ENCODE results near the gene ZFP36L1. TPM values are rescaled to one million over a fixed set of nuclear protein-coding genes. Genes with fewer than 3 reads are reported as not detected.
"Not testable (repeated sequence)": the region's sequence is repeated elsewhere in the genome, so short reads cannot be mapped to it uniquely, and the experiment has no call there.

The ZFP36L1 gene
- total RNA-seq, 2 donors from 2014 or later: 233 to 326 TPM

DNA sequence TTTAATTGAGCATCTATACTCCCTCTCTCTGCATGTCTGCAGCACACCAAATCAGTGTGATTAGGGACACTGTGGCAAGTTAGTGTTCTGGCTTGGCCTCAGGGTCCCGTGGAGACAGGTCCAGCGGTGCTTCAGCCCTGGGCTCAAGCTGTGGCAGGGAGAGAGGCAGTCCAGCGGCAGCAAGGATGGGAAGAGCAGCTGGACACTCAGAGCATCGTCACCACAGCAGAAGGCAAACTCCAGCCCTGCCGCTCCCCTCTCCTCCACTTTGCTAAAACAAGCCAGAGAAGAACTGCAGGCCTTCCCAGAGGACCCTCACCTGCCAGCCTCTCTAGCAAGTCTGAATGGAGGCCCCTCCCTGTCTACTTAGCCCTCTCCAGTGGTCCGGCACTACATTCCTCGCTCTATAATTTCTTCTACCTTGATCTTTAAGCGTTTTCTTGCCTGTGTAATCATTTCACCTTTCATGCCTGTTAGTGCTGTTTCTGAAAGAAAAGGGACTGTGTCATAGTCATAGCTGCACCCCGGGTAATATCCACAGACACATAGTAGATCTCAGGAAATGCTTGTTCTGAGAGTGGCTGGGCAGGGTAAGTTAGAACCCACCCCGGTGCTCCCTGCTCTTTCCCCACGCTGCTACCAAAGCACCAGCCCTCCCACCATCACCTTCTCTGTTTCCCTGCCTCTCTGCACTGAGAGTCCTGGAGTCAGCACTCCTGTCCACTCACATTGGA lies 22.1 kb downstream of the ZFP36L1 start:
- Histone ChIP-seq H3K36me3 (no peaks in the 10 kb centered on the region), H3K4me3 (no peak overlapping the region), H3K9me3 (no peaks in the 10 kb centered on the region), H3K27me3 (replicated peaks; ENCODE audit: insufficient read depth) (no peaks in the 10 kb centered on the region), H3K4me1 (ENCODE audit: control insufficient read depth in 1 of 2, low read depth in 2 of 2) (peaks cover 4 to 21% of the 10 kb centered on the region in 2 donors), H3K27ac (no peak overlapping the region)
- DNase-seq (ENCODE audit: low spot score) (no peak), ATAC-seq (ENCODE audit: insufficient number of reproducible peaks, low FRiP score, low read depth) (no peak)
- TF ChIP-seq, protein P1, sequence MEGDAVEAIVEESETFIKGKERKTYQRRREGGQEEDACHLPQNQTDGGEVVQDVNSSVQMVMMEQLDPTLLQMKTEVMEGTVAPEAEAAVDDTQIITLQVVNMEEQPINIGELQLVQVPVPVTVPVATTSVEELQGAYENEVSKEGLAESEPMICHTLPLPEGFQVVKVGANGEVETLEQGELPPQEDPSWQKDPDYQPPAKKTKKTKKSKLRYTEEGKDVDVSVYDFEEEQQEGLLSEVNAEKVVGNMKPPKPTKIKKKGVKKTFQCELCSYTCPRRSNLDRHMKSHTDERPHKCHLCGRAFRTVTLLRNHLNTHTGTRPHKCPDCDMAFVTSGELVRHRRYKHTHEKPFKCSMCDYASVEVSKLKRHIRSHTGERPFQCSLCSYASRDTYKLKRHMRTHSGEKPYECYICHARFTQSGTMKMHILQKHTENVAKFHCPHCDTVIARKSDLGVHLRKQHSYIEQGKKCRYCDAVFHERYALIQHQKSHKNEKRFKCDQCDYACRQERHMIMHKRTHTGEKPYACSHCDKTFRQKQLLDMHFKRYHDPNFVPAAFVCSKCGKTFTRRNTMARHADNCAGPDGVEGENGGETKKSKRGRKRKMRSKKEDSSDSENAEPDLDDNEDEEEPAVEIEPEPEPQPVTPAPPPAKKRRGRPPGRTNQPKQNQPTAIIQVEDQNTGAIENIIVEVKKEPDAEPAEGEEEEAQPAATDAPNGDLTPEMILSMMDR (IDR thresholded peaks at IDR 0.05): no peak

GRCh38 chr14:68770051-68770450 lies 22.8 kb downstream of the ZFP36L1 start:
- no peak for DNase-seq (ENCODE audit: low spot score)
- H3K27ac ChIP-seq: no peak overlapping the region
- no peaks in the 10 kb centered on the region for H3K27me3 ChIP-seq (replicated peaks; ENCODE audit: insufficient read depth)
- no peak overlapping the region for H3K4me3 ChIP-seq
- H3K36me3 ChIP-seq: no peaks in the 10 kb centered on the region
- no peak for ATAC-seq (ENCODE audit: insufficient number of reproducible peaks, low FRiP score, low read depth)
- no peaks in the 10 kb centered on the region for H3K9me3 ChIP-seq
- TF ChIP-seq, protein P1 (IDR thresholded peaks at IDR 0.05): no peak
- H3K4me1 ChIP-seq (ENCODE audit: control insufficient read depth in 1 of 2, low read depth in 2 of 2): peaks cover 4 to 16% of the 10 kb centered on the region in 2 donors

DNA sequence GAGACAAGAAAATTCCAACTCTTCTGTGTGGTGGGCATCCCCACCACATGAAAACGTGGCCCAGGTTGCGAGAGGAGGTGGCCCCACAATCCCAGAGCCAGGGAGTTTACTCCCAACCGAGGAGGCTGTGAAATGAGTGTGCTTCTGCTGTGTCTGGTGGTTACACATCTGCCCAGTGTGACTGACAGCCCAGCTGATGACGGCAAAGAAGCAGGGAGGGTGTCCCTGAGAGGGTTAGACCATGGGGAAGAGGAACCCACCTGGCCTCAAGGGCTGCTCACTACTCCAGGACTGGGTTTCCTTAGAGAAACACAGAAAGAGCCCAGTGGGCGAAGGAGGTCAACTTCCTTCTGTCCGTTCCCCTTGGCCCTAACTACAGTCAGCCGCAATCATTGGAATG lies 24.6 kb downstream of the ZFP36L1 start:
- Histone ChIP-seq H3K36me3 (no peaks in the 10 kb centered on the region), H3K4me3 (no peak overlapping the region), H3K27me3 (replicated peaks; ENCODE audit: insufficient read depth) (no peaks in the 10 kb centered on the region), H3K27ac (no peak overlapping the region), H3K4me1 (ENCODE audit: control insufficient read depth in 1 of 2, low read depth in 2 of 2) (peaks cover 5 to 13% of the 10 kb centered on the region in 2 donors), H3K9me3 (no peaks in the 10 kb centered on the region)
- no peak for DNase-seq (ENCODE audit: low spot score)
- TF ChIP-seq, protein P1 (IDR thresholded peaks at IDR 0.05): no peak
- ATAC-seq (ENCODE audit: insufficient number of reproducible peaks, low FRiP score, low read depth): no peak

- Histone ChIP-seq H3K27me3 (replicated peaks; ENCODE audit: insufficient read depth) (no peaks in the 10 kb centered on the region), H3K36me3 (no peaks in the 10 kb centered on the region), H3K4me1 (ENCODE audit: control insufficient read depth in 1 of 2, low read depth in 2 of 2) (peaks cover 16 to 19% of the 10 kb centered on the region in 2 donors), H3K4me3 (no peak overlapping the region), H3K9me3 (no peaks in the 10 kb centered on the region), H3K27ac (no peak overlapping the region)
- DNase-seq (ENCODE audit: low spot score) (no peak), ATAC-seq (ENCODE audit: insufficient number of reproducible peaks, low FRiP score, low read depth) (no peak)
- TF ChIP-seq, protein P1 (IDR thresholded peaks at IDR 0.05): no peak
Measured at GRCh38 chr14:68767248-68767645, 25.6 kb downstream of the ZFP36L1 start.

DNA sequence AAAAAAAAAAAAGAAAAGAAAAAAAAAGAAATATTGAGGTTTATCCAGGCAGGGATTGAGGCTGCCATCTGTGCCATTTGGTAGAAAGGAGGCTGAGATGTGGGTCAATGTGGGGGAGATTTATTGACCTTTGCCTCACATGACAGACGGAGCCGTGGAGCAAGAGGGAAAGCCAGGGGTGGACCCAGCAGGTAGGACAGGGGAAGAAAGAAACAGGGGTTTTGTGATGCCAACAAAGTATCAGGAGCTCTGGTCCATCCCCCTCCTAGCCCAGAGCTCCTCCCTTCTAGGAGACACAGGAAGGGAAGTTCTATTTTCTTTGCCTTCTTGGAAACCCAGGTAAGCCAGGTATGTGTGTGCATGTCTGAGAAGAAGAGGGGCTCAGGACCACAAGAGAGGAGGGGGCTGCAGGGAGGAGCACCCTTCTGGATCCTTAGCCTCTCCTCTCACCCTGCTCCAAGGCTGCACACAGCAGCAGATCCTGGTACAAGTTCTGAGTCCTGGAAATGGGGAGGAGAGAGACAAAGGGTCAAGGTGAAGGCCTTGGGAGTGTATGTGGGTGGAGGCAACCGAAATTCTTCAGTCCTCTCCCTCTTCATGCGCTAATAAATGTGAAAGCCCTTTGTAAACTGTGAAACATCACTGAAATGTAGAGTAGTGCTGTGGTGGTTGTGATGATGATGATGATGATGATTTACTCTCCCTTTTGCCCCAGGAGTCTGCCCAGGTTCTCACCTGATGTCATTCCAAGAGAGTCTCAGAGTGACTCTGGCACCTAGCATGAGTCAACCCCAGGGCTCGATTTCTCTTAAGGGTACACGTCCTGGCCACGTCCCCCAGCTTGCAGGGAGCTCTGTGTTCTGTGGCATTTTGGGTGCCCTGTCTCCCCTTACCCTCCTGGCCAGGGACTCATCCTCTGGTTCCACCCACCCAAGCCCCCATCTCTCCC lies 26.3 kb downstream of the ZFP36L1 start:
- Histone ChIP-seq H3K9me3 (no peaks in the 10 kb centered on the region), H3K27ac (no peak overlapping the region), H3K4me1 (ENCODE audit: control insufficient read depth in 1 of 2, low read depth in 2 of 2) (peaks cover 16 to 21% of the 10 kb centered on the region in 2 donors), H3K4me3 (no peak overlapping the region), H3K36me3 (no peaks in the 10 kb centered on the region), H3K27me3 (replicated peaks; ENCODE audit: insufficient read depth) (no peaks in the 10 kb centered on the region)
- DNase-seq (ENCODE audit: low spot score) (no peak), ATAC-seq (ENCODE audit: insufficient number of reproducible peaks, low FRiP score, low read depth) (no peak)
- TF ChIP-seq, protein P1 (IDR thresholded peaks at IDR 0.05): no peak

DNA sequence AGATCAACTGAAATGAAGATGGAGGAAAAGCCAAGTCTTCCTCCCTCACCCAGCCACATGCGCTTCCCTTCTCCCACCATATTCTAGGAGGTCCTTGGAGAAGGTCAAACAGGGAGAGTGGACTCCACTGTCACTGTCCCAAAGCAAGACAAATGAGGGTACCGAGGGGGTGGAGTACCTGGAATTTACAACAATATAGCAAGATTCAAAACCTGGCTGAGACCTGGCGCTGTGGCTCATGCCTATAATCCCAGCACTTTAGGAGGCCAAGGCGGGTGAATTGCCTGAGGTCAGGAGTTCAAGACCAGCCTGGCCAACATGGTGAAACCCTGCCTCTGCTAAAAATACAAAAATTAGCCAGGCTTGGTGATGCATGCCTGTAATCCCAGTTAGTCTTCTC lies 29.0 kb downstream of the ZFP36L1 start:
- not testable (repeated sequence) for H3K36me3 ChIP-seq; ATAC-seq (ENCODE audit: insufficient number of reproducible peaks, low FRiP score, low read depth); H3K9me3 ChIP-seq; H3K4me3 ChIP-seq; DNase-seq (ENCODE audit: low spot score); H3K27me3 ChIP-seq (replicated peaks; ENCODE audit: insufficient read depth)
- Histone ChIP-seq H3K4me1 (ENCODE audit: control insufficient read depth in 1 of 2, low read depth in 2 of 2) (peaks cover 12 to 21% of the 10 kb centered on the region in 2 donors), H3K27ac (peak overlapping the region in 1 of 2 donors; percentile 47)

All from thoracic aorta (tissue), 2 donors.